Measurements from ENCODE around the gene STAT5B. TPM values are rescaled to one million over a fixed set of nuclear protein-coding genes. Genes with fewer than 3 reads are reported as not detected.

STAT5B gene
- total and polyA plus RNA-seq, 2 of the 13 experiments (the other 11 are each of a cell fraction or from before 2014, with no cell fraction given) = 21.0 to 42.8 TPM

DNA sequence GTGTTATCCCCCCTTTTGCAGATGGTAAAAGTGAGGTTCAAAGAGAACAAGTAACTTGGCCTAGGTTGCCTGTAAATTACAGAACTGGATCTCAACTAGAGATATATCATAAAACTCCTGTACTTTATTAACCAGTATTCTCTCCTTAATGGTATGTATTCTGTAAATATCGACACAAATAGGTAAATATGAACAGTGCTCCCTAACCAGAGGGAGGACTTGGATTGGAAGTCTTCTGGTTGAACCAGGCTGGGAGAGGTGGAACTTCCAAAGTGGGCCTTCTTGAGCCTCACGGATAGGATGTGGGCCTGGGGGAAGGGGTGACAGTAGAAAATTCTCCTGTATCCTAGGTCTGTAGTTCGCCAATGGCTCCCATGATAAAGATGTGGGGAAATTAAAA lies 19.8 kb upstream of the STAT5B start:
- TF ChIP-seq ZNF263 (CRISPR knock-in tag; IDR thresholded peaks at IDR 0.05) (peak; percentile 88), MATR3 (CRISPR knock-in tag; IDR thresholded peaks at IDR 0.05) (no peak)
- FAIRE-seq (no peak), ATAC-seq (no peak), DNase-seq (ENCODE audit: low spot score) (no peak)
- Histone ChIP-seq H4K20me1 (ENCODE audit: insufficient read depth, low read length) (no peaks in the 10 kb centered on the region), H3K4me3 (replicated peaks in 1 of 3; ENCODE audit: insufficient read depth in 1 of 3, low read depth in 2 of 3, low read length in 3 of 3) (no peak overlapping the region), H3K9me3 (ENCODE audit: low read length) (no peaks in the 10 kb centered on the region), H3K36me3 (replicated peaks in 1 of 2; ENCODE audit: control insufficient read depth in 1 of 2, insufficient read depth in 2 of 2, low read length in 2 of 2) (no peaks in the 10 kb centered on the region), H3K4me2 (ENCODE audit: low read depth, low read length) (no peak overlapping the region), H3K79me2 (ENCODE audit: insufficient read depth, low read length) (no peaks in the 10 kb centered on the region), H2AFZ (ENCODE audit: low read length) (no peak overlapping the region), H3K4me1 (ENCODE audit: insufficient read depth, low read length) (peaks cover 10% of the 10 kb centered on the region), H3K27me3 (ENCODE audit: control insufficient read depth in 1 of 2, insufficient read depth in 2 of 2, low read length in 2 of 2) (no peaks in the 10 kb centered on the region), H3K9ac (ENCODE audit: insufficient read depth, low read depth, low read length) (no peak overlapping the region), H3K27ac (ENCODE audit: extremely low read length, insufficient read depth, low read length) (no peak overlapping the region)
- intact Hi-C loops (cut with micrococcal nuclease; ENCODE audit: unreplicated experiment) (no loop called here), in situ Hi-C loops (cut with HindIII; ENCODE audit: extremely low pct_ligation_motif_present, low pct_unique_long_range_greater_than_20kb) (no loop called here)
- ChIA-PET CTCF (ENCODE audit: low intra/inter-chr PET ratio, low total read pairs) (no interaction called here), POLR2A (interaction anchor here (1.7 kb wide), 1 partner anchor 16 kb away, joined by 8 read pairs; no protein-coding TSS in a partner anchor)
- BruUV-seq (replicated peaks) = no TSS peak
- WGBS (ENCODE audit: low lambda C conversion rate) = 70% methylated on average over 3 of the region's 3 CpGs

DNA sequence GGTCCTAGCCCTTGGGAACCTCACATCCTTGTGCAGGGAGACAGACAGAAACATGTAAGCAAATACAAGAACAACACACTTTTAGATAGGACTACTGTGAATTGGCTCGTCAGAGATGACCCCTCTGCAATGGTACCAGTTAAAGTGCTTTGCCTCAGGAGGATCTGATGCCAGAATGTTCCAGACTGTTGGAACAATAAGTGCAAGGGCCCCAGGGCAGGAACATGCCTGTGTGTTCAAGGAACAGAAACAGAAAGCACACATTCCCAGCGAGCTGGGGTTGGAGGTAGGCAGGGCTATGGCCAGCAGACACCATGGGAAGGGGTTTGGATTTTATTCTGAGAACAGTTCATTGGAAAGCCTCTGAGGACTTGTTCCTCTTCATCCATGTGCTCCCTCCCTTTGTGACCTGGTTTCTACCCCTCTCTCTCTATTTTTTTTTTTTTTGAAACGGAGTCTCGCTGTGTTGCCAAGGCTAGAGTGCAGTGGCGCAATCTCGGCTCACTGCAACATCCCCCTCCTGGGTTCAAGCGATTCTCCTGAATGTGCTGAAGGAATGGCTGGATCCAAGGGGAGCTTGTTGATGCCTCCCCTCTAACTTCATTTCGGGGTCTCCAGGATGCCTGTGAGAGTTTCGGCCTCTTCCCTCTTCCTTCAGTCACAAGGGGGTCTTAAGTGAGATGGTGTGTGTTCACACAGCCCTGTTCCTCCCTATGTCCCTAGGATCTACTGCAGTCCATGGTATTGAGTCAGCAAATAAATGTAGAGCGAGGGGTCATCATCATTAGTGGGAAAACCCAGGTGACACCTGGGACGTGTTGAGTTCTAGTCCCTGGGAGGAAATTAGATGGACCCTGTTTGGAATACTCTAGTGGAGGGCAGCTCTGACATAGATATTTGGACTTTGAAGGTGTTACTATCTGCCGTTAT lies 18.5 kb upstream of the STAT5B start:
- H3K27ac ChIP-seq (ENCODE audit: extremely low read length, insufficient read depth, low read length) = no peak overlapping the region
- BruUV-seq (replicated peaks) = no TSS peak
- no peak overlapping the region for H2AFZ ChIP-seq (ENCODE audit: low read length)
- H3K4me1 ChIP-seq (ENCODE audit: insufficient read depth, low read length) = peaks cover 10% of the 10 kb centered on the region
- no peaks in the 10 kb centered on the region for H3K27me3 ChIP-seq (ENCODE audit: control insufficient read depth in 1 of 2, insufficient read depth in 2 of 2, low read length in 2 of 2)
- POLR2A ChIA-PET = interaction anchor here (1.0 to 1.2 kb wide), 3 partner anchors 14 to 18 kb away, joined by 3 to 4 read pairs (median 4); no protein-coding TSS in a partner anchor
- H3K9me3 ChIP-seq (ENCODE audit: low read length) = no peaks in the 10 kb centered on the region
- 47% methylated on average over 12 of the region's 12 CpGs for WGBS (ENCODE audit: low lambda C conversion rate)
- in situ Hi-C loops (cut with HindIII; ENCODE audit: extremely low pct_ligation_motif_present, low pct_unique_long_range_greater_than_20kb) = no loop called here
- no peak overlapping the region for H3K9ac ChIP-seq (ENCODE audit: insufficient read depth, low read depth, low read length)
- DNase-seq (ENCODE audit: low spot score) = no peak
- FAIRE-seq = no peak
- ATAC-seq = peak; percentile 49
- TF ChIP-seq CEBPG (CRISPR knock-in tag; IDR thresholded peaks at IDR 0.05) (peak; percentile 63), HES4 (CRISPR knock-in tag; IDR thresholded peaks at IDR 0.05; ENCODE audit: borderline replicate concordance) (0 out of 2 replicates have a peak, but pooled peaks have one; percentile 17), CEBPB (IDR thresholded peaks at IDR 0.05; ENCODE audit: borderline replicate concordance, low read depth, low read length) (peak; percentile 68), ZNF17 (CRISPR knock-in tag; IDR thresholded peaks at IDR 0.05) (no peak), ZNF121 (CRISPR knock-in tag; IDR thresholded peaks at IDR 0.05) (peak; percentile 78; the same call in 1 of the 2 replicates), MAFK (conservative IDR thresholded peaks at IDR 0.05 in 1 of 2, IDR thresholded peaks at IDR 0.05 in 1 of 2; ENCODE audit: low read length in 2 of 2) (peak in 1 of 2 experiments; percentile 55; a peak in 1 of 4 replicates), PAF1 (CRISPR knock-in tag; IDR thresholded peaks at IDR 0.05) (no peak)
- H4K20me1 ChIP-seq (ENCODE audit: insufficient read depth, low read length) = no peaks in the 10 kb centered on the region
- peak overlapping the region; percentile 34 for H3K4me2 ChIP-seq (ENCODE audit: low read depth, low read length)
- 0 out of 6 replicates have a peak overlapping the region, but pooled peaks of 1 of the 3 experiments have one; percentile 17 for H3K4me3 ChIP-seq (replicated peaks in 1 of 3; ENCODE audit: insufficient read depth in 1 of 3, low read depth in 2 of 3, low read length in 3 of 3)
- no peaks in the 10 kb centered on the region for H3K36me3 ChIP-seq (replicated peaks in 1 of 2; ENCODE audit: control insufficient read depth in 1 of 2, insufficient read depth in 2 of 2, low read length in 2 of 2)
- H3K79me2 ChIP-seq (ENCODE audit: insufficient read depth, low read length) = no peaks in the 10 kb centered on the region
- intact Hi-C loops (cut with micrococcal nuclease; ENCODE audit: unreplicated experiment) = no loop called here
- CTCF ChIA-PET (ENCODE audit: low intra/inter-chr PET ratio, low total read pairs) = no interaction called here
